Left lung (tissue), 10 donors: ENCODE results near the gene CEACAM6. TPM values are rescaled to one million over a fixed set of nuclear protein-coding genes. Genes with fewer than 3 reads are reported as not detected.

Experiments
- ATAC-seq: fragments of 200-7000 bp; cut with Tn5 transposase; one replicate; pipeline ENCODE4 v1.9.1; 2020; ENCODE audit warnings: moderate library complexity
- DNase-seq, 4 donors: peaks; one replicate each; pipeline ENCODE4 v3.0.0-alpha.2; 2013 to 2020
- H3K27ac ChIP-seq, 2 donors: fragments of 200-600 bp; sonication (generic) in 1 of 2; one replicate each; pipeline versions ENCODE4 v1.5.0 to v1.8.0; 2020 to 2021
- H3K27me3 ChIP-seq, 2 donors: fragments of 200-600 bp; sonication (generic) in 1 of 2; one replicate each; pipeline versions ENCODE4 v1.5.0 to v1.8.0; 2020 to 2021
- H3K36me3 ChIP-seq, 2 donors: fragments of 200-600 bp; sonication (generic) in 1 of 2; one replicate each; pipeline versions ENCODE4 v1.5.0 to v1.8.0; 2020 to 2021
- H3K4me1 ChIP-seq, 2 donors: fragments of 200-600 bp; one replicate each; pipeline ENCODE4 v1.8.0; 2021
- H3K4me3 ChIP-seq, 2 donors: fragments of 200-600 bp; sonication (generic) in 1 of 2; one replicate each; pipeline versions ENCODE4 v1.5.0 to v1.8.0; 2020 to 2021; ENCODE audit warnings: mild to moderate bottlenecking in 1 of 2
- H3K9me3 ChIP-seq, 2 donors: fragments of 200-600 bp; sonication (generic) in 1 of 2; one replicate each; pipeline versions ENCODE4 v1.5.0 to v1.8.0; 2020 to 2021
- CTCF ChIP-seq, 2 donors: fragments of 200-600 bp; sonication (generic) in 1 of 2; IDR thresholded peaks; one replicate each; pipeline versions ENCODE4 v1.5.0 to v1.8.0; 2021; ENCODE audit warnings: antibody characterized with exemption in 2 of 2
- intact Hi-C, 2 donors: fragments of 100-400 bp; cut with DNase I; formaldehyde crosslinking; loops; one replicate each; pipeline versions ENCODE4 v1.11.2 to v1.14.2; 2022
- polyA plus RNA-seq, 6 donors: library from polyadenylated mRNA; unstranded; fragments of 120-200 nt; gene quantifications; one replicate each; pipeline ENCODE4 v1.2.1, GENCODE V29; 2013; ENCODE audit not compliant: insufficient read length in 6 of 6
- total RNA-seq, 2 donors: library from RNA; stranded (reverse); fragmentation: NEBNext Ultra II Directional; extraction: Animal tissue kit (Norgen Biotek cat#: 25700); gene quantifications; one replicate each; pipeline ENCODE4 v1.2.1, GENCODE V29; 2021
- donor health status: DM: no; HTN: yes; CAD: no.
- donor health status: DM: no; HTN: no; CAD: no.

CEACAM6 gene
- total and polyA plus RNA-seq, 8 donors, result 2.1 to 1,560 (median 3.6) TPM

GRCh38 chr19:41801792-41802211 lies 46.5 kb downstream of the CEACAM6 start:
- ATAC-seq, result peak; percentile 65
- intact Hi-C loops, result no loop called here

GRCh38 chr19:41802770-41803169 lies 47.4 kb downstream of the CEACAM6 start:
- intact Hi-C loops, result no loop called here
- Histone ChIP-seq H3K27ac (peak overlapping the region in 1 of 2 donors; percentile 88), H3K4me1 (peaks cover 0 to 71% of the 10 kb centered on the region in 2 donors), H3K36me3 (no peaks in the 10 kb centered on the region), H3K4me3 (no peak overlapping the region), H3K27me3 (peaks cover 0 to 6% of the 10 kb centered on the region in 2 donors), H3K9me3 (no peaks in the 10 kb centered on the region)
- no peak for TF ChIP-seq CTCF (IDR thresholded peaks at IDR 0.05)
- no peak for ATAC-seq
- DNase-seq, result no peak

More at GRCh38 chr19:41801792-41802211, 46.5 kb downstream of the CEACAM6 start:
- Histone ChIP-seq H3K4me1 (peaks cover 0 to 80% of the 10 kb centered on the region in 2 donors), H3K27ac (peak overlapping the region in 1 of 2 donors; percentile 88), H3K9me3 (no peaks in the 10 kb centered on the region), H3K36me3 (no peaks in the 10 kb centered on the region), H3K27me3 (peaks cover 0 to 6% of the 10 kb centered on the region in 2 donors), H3K4me3 (no peak overlapping the region)
- no peak for DNase-seq
- TF ChIP-seq CTCF (IDR thresholded peaks at IDR 0.05), result no peak

- DNase-seq (no peak), ATAC-seq (no peak)
- no peaks in the 10 kb centered on the region for H3K36me3 ChIP-seq
- intact Hi-C loops, result no loop called here
- H3K27me3 ChIP-seq, result no peaks in the 10 kb centered on the region
- no peaks in the 10 kb centered on the region for H3K9me3 ChIP-seq
- H3K4me1 ChIP-seq, result peaks cover 0 to 71% of the 10 kb centered on the region in 2 donors
- peak overlapping the region in 1 of 2 donors; percentile 73 for H3K27ac ChIP-seq
- H3K4me3 ChIP-seq, result no peak overlapping the region
- no peak for TF ChIP-seq CTCF (IDR thresholded peaks at IDR 0.05)
Observed at GRCh38 chr19:41804336-41804735, 49.0 kb downstream of the CEACAM6 start.

GRCh38 chr19:41807176-41807575 lies 51.8 kb downstream of the CEACAM6 start:
- DNase-seq, result no peak
- no peaks in the 10 kb centered on the region for H3K9me3 ChIP-seq
- H3K36me3 ChIP-seq, result no peaks in the 10 kb centered on the region
- intact Hi-C loops, result no loop called here
- no peak for TF ChIP-seq CTCF (IDR thresholded peaks at IDR 0.05)
- H3K4me1 ChIP-seq, result peaks cover 0 to 71% of the 10 kb centered on the region in 2 donors
- H3K27ac ChIP-seq, result peak overlapping the region in 1 of 2 donors; percentile 95
- H3K4me3 ChIP-seq, result no peak overlapping the region
- no peak for ATAC-seq
- peaks cover 0 to 14% of the 10 kb centered on the region in 2 donors for H3K27me3 ChIP-seq

GRCh38 chr19:41808663-41809566 lies 53.6 kb downstream of the CEACAM6 start:
- peaks cover 0 to 14% of the 10 kb centered on the region in 2 donors for H3K27me3 ChIP-seq

More at GRCh38 chr19:41808663-41809566, 53.6 kb downstream of the CEACAM6 start:
- no peaks in the 10 kb centered on the region for H3K36me3 ChIP-seq
- H3K4me1 ChIP-seq, result peaks cover 0 to 65% of the 10 kb centered on the region in 2 donors
- H3K4me3 ChIP-seq, result peak overlapping the region in 1 of 2 donors; percentile 20
- peak overlapping the region in 1 of 2 donors; percentile 95 for H3K27ac ChIP-seq
- DNase-seq (peak in 2 of 4 donors; percentile 79 to 81), ATAC-seq (peak; percentile 77)
- H3K9me3 ChIP-seq, result no peaks in the 10 kb centered on the region
- no peak for TF ChIP-seq CTCF (IDR thresholded peaks at IDR 0.05)
- intact Hi-C loops, result no loop called here
